HG03469 (cell line): Measurements from ENCODE around the gene RIMS1.

Source experiments
- ATAC-seq: cut with Tn5 transposase; IDR thresholded peaks from one replicate; pipeline ENCODE4 v1.9.1; 2021; ENCODE audit warnings: mild to moderate bottlenecking, moderate library complexity, moderate number of reproducible peaks; ENCODE audit not compliant: unreplicated experiment

The RIMS1 gene

GRCh38 chr6:72080260-72080941, 194.1 kb downstream of the RIMS1 start:
- no peak for ATAC-seq

GRCh38 chr6:72081871-72082270, 195.5 kb downstream of the RIMS1 start:
- no peak for ATAC-seq

GRCh38 chr6:72083976-72084375, 197.6 kb downstream of the RIMS1 start:
- ATAC-seq, result no peak

- no peak for ATAC-seq
Observed at GRCh38 chr6:72084992-72085569, 198.7 kb downstream of the RIMS1 start.

- no peak for ATAC-seq
Observed at GRCh38 chr6:72094506-72094905, 208.2 kb downstream of the RIMS1 start.

- ATAC-seq, result no peak
Observed at GRCh38 chr6:72102561-72102960, 216.2 kb downstream of the RIMS1 start.

GRCh38 chr6:72111611-72112010, 225.3 kb downstream of the RIMS1 start:
- ATAC-seq, result no peak

- ATAC-seq, result no peak
Observed at GRCh38 chr6:72130327-72130726, 244.0 kb downstream of the RIMS1 start.

GRCh38 chr6:72132427-72132826, 246.1 kb downstream of the RIMS1 start:
- peak; percentile 55 for ATAC-seq

GRCh38 chr6:72132851-72133250, 246.5 kb downstream of the RIMS1 start:
- no peak for ATAC-seq

GRCh38 chr6:72133324-72133723, 247.0 kb downstream of the RIMS1 start:
- ATAC-seq, result no peak

GRCh38 chr6:72140795-72141194, 254.4 kb downstream of the RIMS1 start:
- ATAC-seq, result no peak

GRCh38 chr6:72149715-72150114, 263.4 kb downstream of the RIMS1 start:
- no peak for ATAC-seq

- no peak for ATAC-seq
Observed at GRCh38 chr6:72151742-72152141, 265.4 kb downstream of the RIMS1 start.

- no peak for ATAC-seq
Observed at GRCh38 chr6:72175916-72176315, 289.6 kb downstream of the RIMS1 start.

GRCh38 chr6:72182337-72183246, 296.2 kb downstream of the RIMS1 start:
- peak; percentile 55 for ATAC-seq

GRCh38 chr6:72203983-72204382, 317.6 kb downstream of the RIMS1 start:
- ATAC-seq, result no peak

- ATAC-seq, result no peak
Observed at GRCh38 chr6:72205500-72205899, 319.1 kb downstream of the RIMS1 start.

GRCh38 chr6:72206606-72207005, 320.3 kb downstream of the RIMS1 start:
- ATAC-seq, result no peak

GRCh38 chr6:72212686-72213085, 326.3 kb downstream of the RIMS1 start:
- no peak for ATAC-seq

GRCh38 chr6:72213654-72214053, 327.3 kb downstream of the RIMS1 start:
- ATAC-seq, result no peak
